PC-3 (cell line): ENCODE data around the gene UCKL1. TPM values are rescaled to one million over a fixed set of nuclear protein-coding genes. Genes with fewer than 3 reads are reported as not detected.

Experiments
- ATAC-seq: fragments of 200-7000 bp; cut with Tn5 transposase; 2 replicates; pipeline ENCODE4 v1.9.1; 2020; ENCODE audit warnings: mild to moderate bottlenecking, moderate library complexity
- BruUV-seq: library from RNA; stranded (reverse); fragments of 400-500 nt; replicated peaks from 2 replicates; lab custom pipeline; 2021; lab: Mats Ljungman, UMichigan
- CTCF ChIA-PET: fragments of 300-600 bp; sonication (Branson Sonifier 250); formaldehyde crosslinking; loops from one replicate; lab custom pipeline; 2022; ENCODE audit warnings: antibody characterized with exemption; lab: Charles Lee
- POLR2A ChIA-PET: fragments of 300-600 bp; sonication (Branson Sonifier 250); formaldehyde crosslinking; loops from one replicate; lab custom pipeline; 2022; ENCODE audit warnings: antibody characterized with exemption; ENCODE audit not compliant: unreplicated experiment; lab: Charles Lee
- DNase-seq: peaks from one replicate; pipeline ENCODE4 v3.0.0-alpha.2; 2015
- H2AFZ ChIP-seq: fragments of 300-600 bp; sonication (generic); 2 replicates; pipeline ENCODE4 v1.6.0; 2016; ENCODE audit warnings: antibody characterized with exemption, low read length
- H3F3A ChIP-seq: fragments of 300-600 bp; sonication (generic); one replicate; pipeline ENCODE4 v1.6.0; 2017; ENCODE audit warnings: antibody characterized with exemption, low read length, control low read depth, mild to moderate bottlenecking; ENCODE audit not compliant: unreplicated experiment
- H3K27ac ChIP-seq: fragments of 300-600 bp; sonication (generic); 2 replicates; pipeline ENCODE4 v1.5.1; 2016; ENCODE audit warnings: mild to moderate bottlenecking, low read length
- H3K27me3 ChIP-seq: fragments of 300-600 bp; sonication (generic); 2 replicates; pipeline ENCODE4 v1.6.1; 2016; ENCODE audit warnings: low read length, mixed read lengths
- H3K36me3 ChIP-seq: fragments of 300-600 bp; sonication (generic); 2 replicates; pipeline ENCODE4 v1.6.1; 2016; ENCODE audit warnings: low read depth, mixed run types, low read length, mixed read lengths
- H3K4me1 ChIP-seq: fragments of 300-600 bp; sonication (generic); 2 replicates; pipeline ENCODE4 v1.5.1; 2016; ENCODE audit warnings: low read length; ENCODE audit not compliant: insufficient read depth
- H3K4me2 ChIP-seq: fragments of 300-600 bp; sonication (generic); 2 replicates; pipeline ENCODE4 v1.6.0; 2016; ENCODE audit warnings: low read length
- H3K4me3 ChIP-seq: fragments of 300-600 bp; sonication (generic); 2 replicates; pipeline ENCODE4 v1.5.1; 2016; ENCODE audit warnings: mild to moderate bottlenecking, low read length, mixed read lengths
- H3K79me2 ChIP-seq: fragments of 300-600 bp; sonication (generic); 2 replicates; pipeline ENCODE4 v1.6.1; 2017; ENCODE audit warnings: low read length, mixed read lengths
- H3K9ac ChIP-seq: fragments of 300-600 bp; sonication (generic); 2 replicates; pipeline ENCODE4 v1.6.0; 2016; ENCODE audit warnings: mild to moderate bottlenecking, low read length
- H3K9me2 ChIP-seq: fragments of 300-600 bp; sonication (generic); replicated peaks from 2 replicates; pipeline ENCODE4 v1.6.1; 2016; ENCODE audit warnings: mixed run types, low read length, mixed read lengths
- H3K9me3 ChIP-seq: fragments of 300-600 bp; sonication (generic); 2 replicates; pipeline ENCODE4 v1.6.1; 2016; ENCODE audit warnings: low read length, mixed read lengths
- H4K20me1 ChIP-seq: fragments of 300-600 bp; sonication (generic); 2 replicates; pipeline ENCODE4 v1.6.1; 2016; ENCODE audit warnings: low read length, mixed read lengths
- CTCF ChIP-seq: fragments of 300-600 bp; sonication (generic); conservative IDR thresholded peaks from 2 replicates; pipeline ENCODE4 v1.5.1; 2017; ENCODE audit warnings: antibody characterized with exemption, low read depth, mild to moderate bottlenecking, low read length
- EZH2 ChIP-seq: fragments of 300-600 bp; sonication (generic); IDR thresholded peaks from one replicate; pipeline ENCODE4 v1.6.1; 2017; ENCODE audit warnings: antibody characterized with exemption, mild to moderate bottlenecking, low read length; ENCODE audit not compliant: unreplicated experiment
- EZH2phosphoT487 ChIP-seq: fragments of 300-600 bp; sonication (generic); IDR thresholded peaks from 2 replicates; pipeline ENCODE4 v1.6.1; 2018; ENCODE audit warnings: mild to moderate bottlenecking, antibody characterized with exemption, low read length, borderline replicate concordance
- intact Hi-C: fragments of 100-400 bp; cut with micrococcal nuclease; formaldehyde crosslinking; loops from 2 replicates; pipeline ENCODE4 v1.9.0; 2023
- total RNA-seq: library from RNA; depleted of rRNA; stranded (reverse); fragments of >200 nt; gene quantifications from 2 replicates; pipeline ENCODE4 v1.2.3, GENCODE V29; 2014

UCKL1 gene
- total RNA-seq, 1 experiment from 2014 or later = 37.2 TPM

- Histone ChIP-seq H3K9ac (peak overlapping the region; percentile 85), H3K36me3 (peaks cover 5% of the 10 kb centered on the region; the same call in 1 of the 2 replicates), H3K9me3 (no peaks in the 10 kb centered on the region), H2AFZ (peak overlapping the region; percentile 66), H3K9me2 (no peaks in the 10 kb centered on the region), H4K20me1 (peaks cover 29% of the 10 kb centered on the region; the same call in 1 of the 2 replicates), H3K27me3 (no peaks in the 10 kb centered on the region), H3K4me2 (peak overlapping the region; percentile 89), H3K79me2 (peaks cover 46% of the 10 kb centered on the region), H3K4me3 (peak overlapping the region; percentile 95), H3K4me1 (peaks cover 33% of the 10 kb centered on the region), H3F3A (no peaks in the 10 kb centered on the region), H3K27ac (peak overlapping the region; percentile 91)
- no peak for TF ChIP-seq EZH2
- no peak for TF ChIP-seq CTCF
- no peak for TF ChIP-seq EZH2phosphoT487
- intact Hi-C loops = loop anchor here (2.0 to 5.0 kb wide), 2 partner anchors 46 to 419 kb away; partner anchors contain the start of gene PTK6
- CTCF ChIA-PET = interaction anchor here (0.6 kb wide), 1 partner anchor 48 kb away, joined by 3 read pairs; no protein-coding TSS in a partner anchor
- POLR2A ChIA-PET = interaction anchor here (0.5 to 0.6 kb wide), 2 partner anchors 46 to 54 kb away, joined by 3 to 11 read pairs; no protein-coding TSS in a partner anchor
- BruUV-seq = no TSS peak
- peak; percentile 11 for DNase-seq
- no peak for ATAC-seq
Observed at GRCh38 chr20:63956664-63957003, 418 bp upstream of the UCKL1 start.

- Histone ChIP-seq H3K4me2 (peak overlapping the region; percentile 97), H3K79me2 (peaks cover 58% of the 10 kb centered on the region), H3K4me1 (peaks cover 33% of the 10 kb centered on the region), H3K27me3 (no peaks in the 10 kb centered on the region), H4K20me1 (peaks cover 40% of the 10 kb centered on the region; the same call in 1 of the 2 replicates), H3K27ac (peak overlapping the region; percentile 51), H3K36me3 (peaks cover 5% of the 10 kb centered on the region; the same call in 1 of the 2 replicates), H3K9ac (peak overlapping the region; percentile 98), H3K9me2 (no peaks in the 10 kb centered on the region), H3F3A (no peaks in the 10 kb centered on the region), H3K9me3 (no peaks in the 10 kb centered on the region), H3K4me3 (peak overlapping the region; percentile 95), H2AFZ (peak overlapping the region; percentile 90)
- no TSS peak for BruUV-seq
- ATAC-seq = peak; percentile 18
- TF ChIP-seq EZH2 (no peak), CTCF (peak; percentile 62)
- ChIA-PET POLR2A (no interaction called here), CTCF (no interaction called here)
- intact Hi-C loops = loop anchor here (5.0 kb wide), 1 partner anchor 418 kb away; the partner anchor contains the start of gene PTK6
- peak; percentile 35 for DNase-seq
Observed at GRCh38 chr20:63955281-63955826, 862 bp downstream of the UCKL1 start.

GRCh38 chr20:63953764-63954429, 2.3 kb downstream of the UCKL1 start:
- no TSS peak for BruUV-seq
- H3K36me3 ChIP-seq = no peaks in the 10 kb centered on the region
- no peaks in the 10 kb centered on the region for H3K27me3 ChIP-seq
- H3K9me3 ChIP-seq = no peaks in the 10 kb centered on the region
- H3K4me2 ChIP-seq = peak overlapping the region; percentile 97
- H3K4me3 ChIP-seq = peak overlapping the region; percentile 95
- no peaks in the 10 kb centered on the region for H3F3A ChIP-seq
- no peak for DNase-seq
- no peaks in the 10 kb centered on the region for H3K9me2 ChIP-seq
- no peak overlapping the region for H3K9ac ChIP-seq
- no peak overlapping the region for H3K27ac ChIP-seq
- ATAC-seq = no peak
- peaks cover 73% of the 10 kb centered on the region for H3K79me2 ChIP-seq
- POLR2A ChIA-PET = no interaction called here
- no peak overlapping the region for H2AFZ ChIP-seq
- H4K20me1 ChIP-seq = peaks cover 54% of the 10 kb centered on the region; the same call in 1 of the 2 replicates
- CTCF ChIA-PET = no interaction called here
- peaks cover 39% of the 10 kb centered on the region for H3K4me1 ChIP-seq
- intact Hi-C loops = no loop called here
- no peak for TF ChIP-seq EZH2
- TF ChIP-seq CTCF = no peak
- no peak for TF ChIP-seq EZH2phosphoT487
